Type B pancreatic cell (in vitro differentiated cells): Measurements from ENCODE around the gene RASSF8. TPM values are rescaled to one million over a fixed set of nuclear protein-coding genes. Genes with fewer than 3 reads are reported as not detected.

Source experiments
- DNase-seq: peaks from one replicate; pipeline ENCODE4 v3.0.0; 2021; ENCODE audit warnings: mixed read lengths; ENCODE audit not compliant: unreplicated experiment; ENCODE audit errors: extremely low spot score
- H3K27ac Mint-ChIP-seq: 2 replicates; pipeline ENCODE4 v1.8.0; 2021; ENCODE audit warnings: mild to moderate bottlenecking, mixed read lengths
- H3K27me3 Mint-ChIP-seq: 2 replicates; pipeline ENCODE4 v1.8.0; 2021; ENCODE audit warnings: mixed read lengths
- H3K36me3 Mint-ChIP-seq: 2 replicates; pipeline ENCODE4 v1.8.0; 2021; ENCODE audit warnings: mixed read lengths
- H3K4me1 Mint-ChIP-seq: one replicate; pipeline ENCODE4 v1.8.0; 2021; ENCODE audit warnings: mixed read lengths; ENCODE audit not compliant: unreplicated experiment
- H3K4me3 Mint-ChIP-seq: 2 replicates; pipeline ENCODE4 v1.8.0; 2021; ENCODE audit warnings: mild to moderate bottlenecking, mixed read lengths
- H3K9me3 Mint-ChIP-seq: 2 replicates; pipeline ENCODE4 v1.8.0; 2021; ENCODE audit warnings: mixed read lengths
- total RNA-seq: library from RNA; stranded (reverse); gene quantifications from 2 replicates; pipeline ENCODE4 v1.2.1, GENCODE V29; 2021; ENCODE audit warnings: low replicate concordance
- TF ChIP-seq, protein P1 (sequence below): fragments of 200-600 bp; sonication (generic); conservative IDR thresholded peaks from 2 replicates; pipeline ENCODE4 v1.5.0; 2021; ENCODE audit warnings: antibody characterized with exemption, mild to moderate bottlenecking

Gene RASSF8
- total RNA-seq, 1 donor from 2014 or later, result 46.3 TPM

DNA sequence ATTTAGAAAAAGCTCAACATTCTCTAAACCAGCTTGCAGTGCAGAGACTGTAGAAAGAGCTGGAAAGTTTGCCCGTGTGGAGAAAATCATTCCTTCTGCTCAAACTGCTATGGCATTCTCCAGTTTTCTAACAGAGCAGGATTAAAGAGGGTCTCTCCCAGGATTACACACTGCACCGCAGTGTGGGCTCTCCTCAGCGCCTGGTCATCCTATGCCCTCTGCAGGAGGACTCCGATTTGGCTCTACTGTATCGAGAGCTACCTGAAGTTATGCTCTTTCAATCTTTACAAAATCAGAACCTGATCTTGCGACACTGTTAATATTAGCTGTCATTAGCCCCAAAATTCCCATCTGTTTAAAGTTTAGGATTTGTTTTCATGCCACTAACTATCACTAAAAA, 133.3 kb downstream of the RASSF8 start:
- TF ChIP-seq, protein P1, sequence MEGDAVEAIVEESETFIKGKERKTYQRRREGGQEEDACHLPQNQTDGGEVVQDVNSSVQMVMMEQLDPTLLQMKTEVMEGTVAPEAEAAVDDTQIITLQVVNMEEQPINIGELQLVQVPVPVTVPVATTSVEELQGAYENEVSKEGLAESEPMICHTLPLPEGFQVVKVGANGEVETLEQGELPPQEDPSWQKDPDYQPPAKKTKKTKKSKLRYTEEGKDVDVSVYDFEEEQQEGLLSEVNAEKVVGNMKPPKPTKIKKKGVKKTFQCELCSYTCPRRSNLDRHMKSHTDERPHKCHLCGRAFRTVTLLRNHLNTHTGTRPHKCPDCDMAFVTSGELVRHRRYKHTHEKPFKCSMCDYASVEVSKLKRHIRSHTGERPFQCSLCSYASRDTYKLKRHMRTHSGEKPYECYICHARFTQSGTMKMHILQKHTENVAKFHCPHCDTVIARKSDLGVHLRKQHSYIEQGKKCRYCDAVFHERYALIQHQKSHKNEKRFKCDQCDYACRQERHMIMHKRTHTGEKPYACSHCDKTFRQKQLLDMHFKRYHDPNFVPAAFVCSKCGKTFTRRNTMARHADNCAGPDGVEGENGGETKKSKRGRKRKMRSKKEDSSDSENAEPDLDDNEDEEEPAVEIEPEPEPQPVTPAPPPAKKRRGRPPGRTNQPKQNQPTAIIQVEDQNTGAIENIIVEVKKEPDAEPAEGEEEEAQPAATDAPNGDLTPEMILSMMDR, result peak; percentile 49
- no peak overlapping the region for H3K27ac Mint-ChIP-seq
- peaks cover 8% of the 10 kb centered on the region for H3K36me3 Mint-ChIP-seq
- no peaks in the 10 kb centered on the region for H3K4me1 Mint-ChIP-seq
- no peaks in the 10 kb centered on the region for H3K27me3 Mint-ChIP-seq
- DNase-seq, result no peak
- no peak overlapping the region for H3K4me3 Mint-ChIP-seq
- H3K9me3 Mint-ChIP-seq, result peaks cover 5% of the 10 kb centered on the region

DNA sequence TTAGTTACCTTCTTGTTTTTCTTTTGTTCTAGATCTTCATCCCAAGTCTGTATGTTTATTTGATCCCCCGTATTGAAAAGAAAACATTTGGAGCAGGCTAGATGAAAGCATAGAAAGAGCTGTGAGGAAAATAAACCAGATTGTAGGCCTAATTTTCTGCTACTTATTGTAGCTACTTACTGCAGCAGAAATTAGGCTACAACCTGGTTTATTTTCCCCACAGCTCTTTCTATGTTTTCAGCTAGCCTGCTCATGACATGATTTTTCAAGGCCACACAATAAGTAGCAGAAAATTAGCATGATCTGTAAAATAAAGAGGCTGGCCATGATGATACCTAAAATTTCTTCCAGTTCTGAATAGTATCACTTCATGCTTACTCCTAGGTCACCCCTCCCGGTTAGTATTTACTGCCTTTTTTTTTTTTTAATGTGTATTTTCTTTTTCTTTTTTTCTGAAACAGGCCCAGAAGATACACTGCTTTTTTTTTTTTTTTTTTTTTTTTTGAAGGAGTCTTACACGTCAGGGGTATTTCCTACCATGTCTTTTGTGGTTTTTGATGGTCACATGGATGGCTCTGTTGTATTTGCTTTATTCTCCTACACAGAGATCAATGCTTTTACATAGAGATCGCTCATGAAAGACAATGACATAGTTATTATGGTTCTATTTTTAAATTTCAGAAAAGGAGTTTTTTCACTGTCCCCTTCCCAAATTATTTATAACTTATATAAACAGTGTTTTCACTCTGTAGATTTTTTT, 134.0 kb downstream of the RASSF8 start:
- Mint-ChIP-seq H3K9me3 (peaks cover 5% of the 10 kb centered on the region), H3K27ac (no peak overlapping the region), H3K4me1 (no peaks in the 10 kb centered on the region), H3K27me3 (no peaks in the 10 kb centered on the region), H3K4me3 (no peak overlapping the region), H3K36me3 (peaks cover 8% of the 10 kb centered on the region)
- TF ChIP-seq, protein P1, result no peak
- no peak for DNase-seq

GRCh38 chr12:26095186-26095585, 136.7 kb downstream of the RASSF8 start:
- Mint-ChIP-seq H3K27ac (no peak overlapping the region), H3K9me3 (peaks cover 5% of the 10 kb centered on the region), H3K27me3 (peaks cover 3% of the 10 kb centered on the region), H3K36me3 (peaks cover 10% of the 10 kb centered on the region), H3K4me3 (no peak overlapping the region), H3K4me1 (no peaks in the 10 kb centered on the region)
- DNase-seq, result no peak
- TF ChIP-seq, protein P1, result no peak

DNA sequence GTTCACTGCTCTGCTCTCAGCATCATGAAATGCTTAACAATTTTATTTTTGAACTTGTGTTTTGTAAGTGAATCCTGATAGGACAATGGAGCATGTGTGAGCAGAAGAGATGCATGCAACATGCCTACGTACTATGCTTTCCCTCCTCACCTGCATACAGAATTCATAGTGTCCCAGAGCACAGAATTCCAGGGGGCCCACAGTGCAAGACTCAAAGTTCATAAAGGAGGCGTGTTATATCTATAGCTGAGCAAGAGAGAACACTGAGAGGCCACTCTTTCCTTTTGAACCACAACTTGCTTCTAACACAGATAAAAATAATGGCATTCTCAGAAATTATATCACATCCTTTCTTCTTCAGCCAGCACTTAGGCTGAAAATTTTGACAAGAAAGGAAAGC, 137.6 kb downstream of the RASSF8 start:
- H3K9me3 Mint-ChIP-seq, result peaks cover 1% of the 10 kb centered on the region
- H3K27me3 Mint-ChIP-seq, result peaks cover 3% of the 10 kb centered on the region
- H3K4me1 Mint-ChIP-seq, result no peaks in the 10 kb centered on the region
- TF ChIP-seq, protein P1, result no peak
- no peak for DNase-seq
- peaks cover 7% of the 10 kb centered on the region for H3K36me3 Mint-ChIP-seq
- no peak overlapping the region for H3K27ac Mint-ChIP-seq
- no peak overlapping the region for H3K4me3 Mint-ChIP-seq

DNA sequence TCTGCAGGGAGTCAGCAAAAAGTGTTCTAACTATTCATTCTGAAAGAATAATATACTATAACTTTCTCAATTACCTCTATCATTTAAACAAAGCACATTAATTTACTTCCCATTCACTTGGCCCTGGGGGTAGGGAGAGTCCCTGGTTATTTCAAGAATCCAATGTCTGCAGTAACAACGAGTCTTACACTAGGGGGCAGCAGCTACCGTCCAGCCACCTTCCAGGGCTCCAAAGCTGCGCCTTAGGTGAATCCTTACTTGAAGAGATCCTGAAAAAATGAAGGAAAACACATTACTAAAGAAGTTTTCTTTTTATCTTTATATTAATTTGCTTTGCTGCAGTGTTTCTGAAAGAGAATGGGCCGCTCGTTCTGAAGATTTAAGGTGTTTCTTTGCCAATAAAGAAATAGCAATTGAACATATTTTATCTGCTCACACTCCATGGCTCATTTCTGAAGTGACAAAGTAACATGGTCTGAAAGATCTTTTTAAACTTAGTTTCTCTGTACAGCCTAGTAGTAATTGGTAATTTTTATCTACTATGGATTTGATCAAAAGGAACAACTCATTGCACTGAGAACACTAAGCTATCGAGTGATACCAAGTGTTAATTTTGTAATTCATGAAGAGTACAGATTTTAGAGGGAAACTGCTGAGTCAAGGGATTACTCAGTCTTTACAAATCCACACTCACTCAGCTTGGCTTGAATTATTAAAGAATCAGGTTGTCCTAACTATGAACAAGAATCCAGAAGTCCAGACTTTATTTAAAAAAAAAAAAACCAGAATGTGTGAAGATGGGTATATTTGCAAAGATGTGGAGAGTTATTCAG, 138.8 kb downstream of the RASSF8 start:
- no peak for DNase-seq
- H3K27me3 Mint-ChIP-seq, result peaks cover 6% of the 10 kb centered on the region
- peaks cover 4% of the 10 kb centered on the region for H3K4me1 Mint-ChIP-seq
- H3K27ac Mint-ChIP-seq, result no peak overlapping the region
- TF ChIP-seq, protein P1, result peak; percentile 99
- no peak overlapping the region for H3K4me3 Mint-ChIP-seq
- H3K9me3 Mint-ChIP-seq, result no peaks in the 10 kb centered on the region
- peaks cover 3% of the 10 kb centered on the region for H3K36me3 Mint-ChIP-seq
